ENCODE data around the gene TULP1.

DNA sequence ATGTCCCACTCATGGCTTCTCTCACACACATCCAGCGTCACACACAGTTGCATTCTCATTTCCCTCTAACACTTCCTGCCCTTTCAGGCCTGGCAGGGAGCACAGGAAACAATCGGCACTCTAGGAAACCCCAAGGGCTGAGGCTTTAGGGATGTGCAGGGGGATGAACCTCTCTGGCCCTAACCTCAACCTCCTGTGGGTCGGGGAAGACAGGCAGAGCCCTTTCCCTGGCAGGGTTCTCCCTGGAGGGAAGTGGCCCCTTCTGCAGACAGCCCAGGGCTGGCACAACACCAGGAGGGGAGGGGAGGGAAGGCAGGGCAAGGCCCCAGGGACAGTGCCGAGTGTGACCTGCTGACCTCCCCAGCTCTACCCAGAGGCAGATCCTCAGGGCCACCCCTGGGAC is 18.5 kb downstream of the TULP1 start:
- no peak for TF ChIP-seq YY1 (IDR thresholded peaks at IDR 0.05; ENCODE audit: insufficient read depth, insufficient read length)
- TF ChIP-seq ZNF274 (IDR thresholded peaks at IDR 0.05; ENCODE audit: low read depth, low read length) = no peak
- no peak for TF ChIP-seq SUZ12 (IDR thresholded peaks at IDR 0.05; ENCODE audit: extremely low read depth, insufficient read depth, insufficient read length)
